Mesenchymal stem cell (in vitro differentiated cells and primary cell): ENCODE results near the gene MAP3K8.
"Not testable (repeated sequence)": the region's sequence is repeated elsewhere in the genome, so short reads cannot be mapped to it uniquely, and the experiment has no call there.

ENCODE experiments used
- DNase-seq: peaks from one replicate; pipeline ENCODE4 v3.0.0-alpha.2; 2013
- H2AFZ ChIP-seq: one replicate; pipeline ENCODE4 v1.6.1; 2013; ENCODE audit warnings: low read depth, mild to moderate bottlenecking, control low read depth, inconsistent platforms, low read length, moderate library complexity
- H2AK5ac ChIP-seq: 2 replicates; pipeline ENCODE4 v1.6.1; 2013; ENCODE audit warnings: low read length, moderate library complexity, mild to moderate bottlenecking, inconsistent platforms; ENCODE audit not compliant: severe bottlenecking
- H2BK120ac ChIP-seq: one replicate; pipeline ENCODE4 v1.6.1; 2013; ENCODE audit warnings: low read depth, mild to moderate bottlenecking, inconsistent platforms, low read length, moderate library complexity
- H2BK12ac ChIP-seq, 2 experiments: one replicate each; pipeline ENCODE4 v1.6.1; 2013; ENCODE audit warnings: inconsistent platforms in 2 of 2, low read length in 2 of 2, mild to moderate bottlenecking in 2 of 2, moderate library complexity in 2 of 2, control low read depth in 1 of 2
- H2BK15ac ChIP-seq: one replicate; pipeline ENCODE4 v1.6.1; 2013; ENCODE audit warnings: mild to moderate bottlenecking, low read depth, inconsistent platforms; ENCODE audit not compliant: poor library complexity, severe bottlenecking
- H2BK5ac ChIP-seq: 2 replicates; pipeline ENCODE4 v1.6.1; 2013; ENCODE audit warnings: low read depth, mild to moderate bottlenecking, low read length, control low read depth, inconsistent platforms; ENCODE audit not compliant: poor library complexity, severe bottlenecking
- H3K14ac ChIP-seq, 2 experiments: one replicate each; pipeline ENCODE4 v1.6.1; 2013; ENCODE audit warnings: inconsistent platforms in 2 of 2, low read length in 2 of 2, control low read depth in 1 of 2, mild to moderate bottlenecking in 1 of 2, moderate library complexity in 1 of 2
- H3K18ac ChIP-seq, 2 experiments: one replicate each; pipeline ENCODE4 v1.6.1; 2013; ENCODE audit warnings: inconsistent platforms in 2 of 2, low read length in 2 of 2, control low read depth in 1 of 2, low read depth in 1 of 2, mild to moderate bottlenecking in 1 of 2
- H3K23ac ChIP-seq, 2 experiments: one replicate each; pipeline ENCODE4 v1.6.1; 2013; ENCODE audit warnings: inconsistent platforms in 2 of 2, low read length in 2 of 2, mild to moderate bottlenecking in 2 of 2, moderate library complexity in 2 of 2, control low read depth in 1 of 2
- H3K27ac ChIP-seq: 2 replicates; pipeline ENCODE4 v1.5.1; 2013; ENCODE audit warnings: mild to moderate bottlenecking, moderate library complexity, low read length, control low read depth, inconsistent platforms; ENCODE audit not compliant: poor library complexity, severe bottlenecking
- H3K27me3 ChIP-seq, 2 experiments: 2 replicates each; pipeline versions ENCODE4 v1.6.1 to v1.7.0; 2013; ENCODE audit warnings: low read length in 2 of 2, mild to moderate bottlenecking in 2 of 2, moderate library complexity in 2 of 2, control low read depth in 1 of 2, inconsistent platforms in 1 of 2; ENCODE audit not compliant: control insufficient read depth in 1 of 2, insufficient read depth in 1 of 2
- H3K36me3 ChIP-seq, 2 experiments: 2 replicates each; pipeline versions ENCODE4 v1.6.1 to v1.7.0; 2013; ENCODE audit warnings: low read length in 2 of 2, control low read depth in 1 of 2, inconsistent platforms in 1 of 2, low read depth in 1 of 2, mild to moderate bottlenecking in 1 of 2; ENCODE audit not compliant: insufficient read depth in 2 of 2, control insufficient read depth in 1 of 2
- H3K4ac ChIP-seq, 2 experiments: one replicate each; pipeline ENCODE4 v1.6.1; 2013; ENCODE audit warnings: inconsistent platforms in 2 of 2, low read length in 2 of 2, mild to moderate bottlenecking in 2 of 2, moderate library complexity in 2 of 2, control low read depth in 1 of 2, low read depth in 1 of 2
- H3K4me1 ChIP-seq: 2 replicates; pipeline ENCODE4 v1.6.1; 2013; ENCODE audit warnings: low read depth, low read length, control low read depth; ENCODE audit not compliant: control insufficient read depth, insufficient read depth
- H3K4me2 ChIP-seq: 2 replicates; pipeline ENCODE4 v1.6.1; 2013; ENCODE audit warnings: low read length, mild to moderate bottlenecking, inconsistent platforms; ENCODE audit not compliant: poor library complexity, severe bottlenecking
- H3K4me3 ChIP-seq, 2 experiments: 2 replicates each; pipeline versions ENCODE4 v1.5.1 to v1.7.0; 2013; ENCODE audit warnings: low read length in 2 of 2, mild to moderate bottlenecking in 2 of 2, control low read depth in 1 of 2, low read depth in 1 of 2; ENCODE audit not compliant: insufficient read depth in 1 of 2
- H3K79me1 ChIP-seq: replicated peaks from 2 replicates; pipeline ENCODE4 v1.6.1; 2013; ENCODE audit warnings: mild to moderate bottlenecking, control low read depth, low read length, inconsistent platforms; ENCODE audit not compliant: poor library complexity, severe bottlenecking
- H3K9ac ChIP-seq: 2 replicates; pipeline ENCODE4 v1.7.0; 2013; ENCODE audit warnings: mild to moderate bottlenecking, low read length, moderate library complexity
- H3K9me3 ChIP-seq: 2 replicates; pipeline ENCODE4 v1.7.0; 2013; ENCODE audit warnings: mild to moderate bottlenecking, low read length; ENCODE audit not compliant: control insufficient read depth
- H4K8ac ChIP-seq: one replicate; pipeline ENCODE4 v1.6.1; 2013; ENCODE audit warnings: inconsistent platforms, mild to moderate bottlenecking, low read length, moderate library complexity
- H4K91ac ChIP-seq: one replicate; pipeline ENCODE4 v1.6.1; 2013; ENCODE audit warnings: mild to moderate bottlenecking, low read length, inconsistent platforms
- WGBS: methylation state at CpG from one replicate; pipeline ENCODE4 v1.1.7; 2013; ENCODE audit warnings: mixed read lengths; 5-methylcytosine and 5-hydroxymethylcytosine counted together

The MAP3K8 gene

GRCh38 chr10:30466445-30466844 lies 32.5 kb downstream of the MAP3K8 start:
- no peak overlapping the region for H3K4ac ChIP-seq
- H3K79me1 ChIP-seq = no peaks in the 10 kb centered on the region
- no peak overlapping the region for H2AFZ ChIP-seq
- H3K4me3 ChIP-seq = no peak overlapping the region
- no peak overlapping the region for H3K4me2 ChIP-seq
- no peak overlapping the region for H2BK15ac ChIP-seq
- H4K8ac ChIP-seq = no peak overlapping the region
- no peak overlapping the region for H3K9ac ChIP-seq
- H2BK5ac ChIP-seq = no peak overlapping the region
- no peak overlapping the region for H3K14ac ChIP-seq
- no peak overlapping the region for H3K23ac ChIP-seq
- no peak overlapping the region for H2AK5ac ChIP-seq
- no peak overlapping the region for H3K27ac ChIP-seq
- H2BK12ac ChIP-seq = no peak overlapping the region
- no peaks in the 10 kb centered on the region for H3K9me3 ChIP-seq
- H3K18ac ChIP-seq = no peak overlapping the region
- DNase-seq = no peak
- H3K27me3 ChIP-seq = no peaks in the 10 kb centered on the region
- peaks cover 3 to 13% of the 10 kb centered on the region in 2 experiments for H3K36me3 ChIP-seq
- WGBS = 87% methylated on average over 7 of the region's 7 CpGs
- H2BK120ac ChIP-seq = no peak overlapping the region
- no peak overlapping the region for H4K91ac ChIP-seq
- peaks cover 2% of the 10 kb centered on the region for H3K4me1 ChIP-seq

GRCh38 chr10:30467651-30468338 lies 33.8 kb downstream of the MAP3K8 start:
- Histone ChIP-seq H3K9me3 (no peaks in the 10 kb centered on the region), H3K4me2 (no peak overlapping the region), H2BK120ac (no peak overlapping the region), H4K91ac (no peak overlapping the region), H3K36me3 (no peaks in the 10 kb centered on the region), H3K27me3 (no peaks in the 10 kb centered on the region), H3K9ac (no peak overlapping the region), H2BK5ac (no peak overlapping the region), H2BK12ac (no peak overlapping the region), H3K4me3 (no peak overlapping the region), H3K4ac (no peak overlapping the region), H2AK5ac (no peak overlapping the region), H4K8ac (no peak overlapping the region), H3K79me1 (no peaks in the 10 kb centered on the region), H3K27ac (no peak overlapping the region), H3K18ac (no peak overlapping the region), H3K4me1 (peaks cover 2% of the 10 kb centered on the region), H2AFZ (no peak overlapping the region), H3K23ac (no peak overlapping the region), H3K14ac (no peak overlapping the region), H2BK15ac (no peak overlapping the region)
- 83% methylated on average over 3 of the region's 4 CpGs for WGBS
- DNase-seq = no peak

GRCh38 chr10:30472414-30473155 lies 38.6 kb downstream of the MAP3K8 start:
- no peak overlapping the region for H4K91ac ChIP-seq
- no peak for DNase-seq
- 82% methylated on average over 3 of the region's 4 CpGs for WGBS
- no peak overlapping the region for H2BK120ac ChIP-seq
- H3K27me3 ChIP-seq = no peaks in the 10 kb centered on the region
- no peak overlapping the region for H2AK5ac ChIP-seq
- H3K36me3 ChIP-seq = no peaks in the 10 kb centered on the region
- no peak overlapping the region for H2BK15ac ChIP-seq
- H3K4me2 ChIP-seq = no peak overlapping the region
- no peaks in the 10 kb centered on the region for H3K4me1 ChIP-seq
- H2BK5ac ChIP-seq = no peak overlapping the region
- no peak overlapping the region for H3K18ac ChIP-seq
- no peak overlapping the region for H3K14ac ChIP-seq
- no peak overlapping the region for H3K4ac ChIP-seq
- H3K9ac ChIP-seq = no peak overlapping the region
- H3K27ac ChIP-seq = no peak overlapping the region
- H3K9me3 ChIP-seq = no peaks in the 10 kb centered on the region
- no peaks in the 10 kb centered on the region for H3K79me1 ChIP-seq
- no peak overlapping the region for H4K8ac ChIP-seq
- H3K4me3 ChIP-seq = no peak overlapping the region
- no peak overlapping the region for H3K23ac ChIP-seq
- H2AFZ ChIP-seq = no peak overlapping the region
- no peak overlapping the region for H2BK12ac ChIP-seq

- not testable (repeated sequence) for H3K4me2 ChIP-seq
Measured at GRCh38 chr10:30475515-30475914, 41.5 kb downstream of the MAP3K8 start.

More at GRCh38 chr10:30475515-30475914, 41.5 kb downstream of the MAP3K8 start:
- not testable (repeated sequence) for H3K27ac ChIP-seq, H2BK120ac ChIP-seq, H2BK12ac ChIP-seq, DNase-seq, H3K9ac ChIP-seq, H3K79me1 ChIP-seq, H3K14ac ChIP-seq, H3K18ac ChIP-seq, H3K4me1 ChIP-seq, H3K9me3 ChIP-seq, H2BK15ac ChIP-seq, H2AK5ac ChIP-seq, H3K23ac ChIP-seq, H3K4ac ChIP-seq, H3K27me3 ChIP-seq, H2BK5ac ChIP-seq, H2AFZ ChIP-seq, H4K8ac ChIP-seq, H4K91ac ChIP-seq, H3K4me3 ChIP-seq, H3K36me3 ChIP-seq
- 75% methylated on average over 5 of the region's 5 CpGs for WGBS
